Mucosa of stomach (tissue), 1 donor: ENCODE measurements around the gene FRMPD2.
"Not testable (repeated sequence)": the region's sequence is repeated elsewhere in the genome, so short reads cannot be mapped to it uniquely, and the experiment has no call there.

Experiments
- H3K27me3 ChIP-seq: one replicate; pipeline ENCODE4 v1.7.0; 2013; ENCODE audit warnings: mild to moderate bottlenecking, low read length; ENCODE audit not compliant: control insufficient read depth, insufficient read depth
- H3K36me3 ChIP-seq: one replicate; pipeline ENCODE4 v1.7.0; 2013; ENCODE audit warnings: low read length; ENCODE audit not compliant: control insufficient read depth, insufficient read depth
- H3K4me1 ChIP-seq: one replicate; pipeline ENCODE4 v1.7.0; 2013; ENCODE audit warnings: mild to moderate bottlenecking, low read length; ENCODE audit not compliant: control insufficient read depth, insufficient read depth
- H3K4me3 ChIP-seq: one replicate; pipeline ENCODE4 v1.7.0; 2013; ENCODE audit warnings: low read length
- H3K9ac ChIP-seq: one replicate; pipeline ENCODE4 v1.7.0; 2013; ENCODE audit warnings: mild to moderate bottlenecking, low read length, moderate library complexity
- H3K9me3 ChIP-seq: one replicate; pipeline ENCODE4 v1.7.0; 2013; ENCODE audit warnings: mild to moderate bottlenecking, low read length, moderate library complexity; ENCODE audit not compliant: control insufficient read depth
- donor health status: Pancreatic carcinoma.

The FRMPD2 gene

GRCh38 chr10:48122618-48123017 is 151.9 kb downstream of the FRMPD2 start:
- not testable (repeated sequence) for H3K4me1 ChIP-seq, H3K9me3 ChIP-seq, H3K27me3 ChIP-seq, H3K36me3 ChIP-seq, H3K4me3 ChIP-seq, H3K9ac ChIP-seq

DNA sequence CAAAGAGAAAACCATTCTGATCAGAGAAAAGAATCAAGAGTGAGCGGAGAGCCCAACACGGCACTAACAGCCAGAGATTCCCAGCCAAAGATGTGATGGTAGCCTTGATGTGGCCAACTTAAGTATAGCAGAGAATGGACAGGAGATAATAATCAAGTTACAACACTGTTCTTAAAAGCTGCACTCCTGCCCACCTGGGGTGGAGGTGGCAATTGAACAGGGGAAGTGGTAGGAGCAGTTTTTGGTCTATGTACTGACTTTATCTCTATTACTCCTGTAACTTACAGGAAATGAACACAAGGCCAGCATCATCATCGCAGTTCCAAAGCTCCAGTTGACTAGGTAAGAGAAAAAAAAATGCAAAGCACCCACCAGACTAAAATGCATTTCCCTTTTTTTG is 164.2 kb downstream of the FRMPD2 start:
- not testable (repeated sequence) for H3K9ac ChIP-seq, H3K36me3 ChIP-seq, H3K4me3 ChIP-seq, H3K9me3 ChIP-seq, H3K4me1 ChIP-seq, H3K27me3 ChIP-seq
